CD14-positive monocyte (primary cell): ENCODE measurements around the gene GPS2. TPM values are rescaled to one million over a fixed set of nuclear protein-coding genes. Genes with fewer than 3 reads are reported as not detected.

Experiments
- DNase-seq, 3 donors: peaks; one replicate each; pipeline ENCODE4 v3.0.0-alpha.2; 2011 to 2022
- H2AFZ ChIP-seq: 2 replicates; pipeline ENCODE4 v1.6.0; 2012; ENCODE audit warnings: mild to moderate bottlenecking, low read depth, low read length, inconsistent platforms; ENCODE audit not compliant: insufficient read depth, poor library complexity, severe bottlenecking
- H3K27ac ChIP-seq, 2 donors: 1 replicate in 1 of 2; 2 replicates in 1 of 2; pipeline ENCODE4 v1.5.1; 2012 to 2013; ENCODE audit warnings: low read length in 2 of 2, control low read depth in 1 of 2, inconsistent platforms in 1 of 2, low read depth in 1 of 2, mild to moderate bottlenecking in 1 of 2
- H3K27me3 ChIP-seq, 2 donors: one replicate each; pipeline versions ENCODE4 v1.6.0 to v1.6.1; 2011 to 2013; ENCODE audit warnings: low read length in 2 of 2; ENCODE audit not compliant: control insufficient read depth in 2 of 2, insufficient read depth in 2 of 2
- H3K36me3 ChIP-seq, 2 donors: replicated peaks in 1 of 2; 1 replicate in 1 of 2; 2 replicates in 1 of 2; pipeline versions ENCODE4 v1.5.1 to v1.6.1; 2012 to 2013; ENCODE audit warnings: low read length in 2 of 2, control low read depth in 1 of 2, inconsistent platforms in 1 of 2, mild to moderate bottlenecking in 1 of 2; ENCODE audit not compliant: insufficient read depth in 2 of 2, control insufficient read depth in 1 of 2
- H3K4me1 ChIP-seq, 2 donors: 1 replicate in 1 of 2; 2 replicates in 1 of 2; pipeline versions ENCODE4 v1.5.1 to v1.6.1; 2012 to 2013; ENCODE audit warnings: low read length in 2 of 2, control low read depth in 1 of 2, inconsistent platforms in 1 of 2, mild to moderate bottlenecking in 1 of 2, moderate library complexity in 1 of 2; ENCODE audit not compliant: insufficient read depth in 2 of 2, control insufficient read depth in 1 of 2
- H3K4me2 ChIP-seq: replicated peaks from 2 replicates; pipeline ENCODE3; 2012; ENCODE audit warnings: low read length, moderate library complexity, mild to moderate bottlenecking; ENCODE audit not compliant: poor library complexity, severe bottlenecking; ENCODE audit errors: extremely low read depth
- H3K4me3 ChIP-seq, 3 experiments: fragments of 200-600 bp in 1 of 3; sonication (generic) in 1 of 3; replicated peaks in 1 of 3; 1 replicate in 2 of 3; 2 replicates in 1 of 3; pipeline ENCODE4 v1.5.1; 2011 to 2013; ENCODE audit warnings: low read length in 3 of 3, mild to moderate bottlenecking in 3 of 3, control low read depth in 2 of 3, low read depth in 2 of 3, inconsistent platforms in 1 of 3, moderate library complexity in 1 of 3
- H3K79me2 ChIP-seq: 2 replicates; pipeline ENCODE4 v1.6.0; 2012; ENCODE audit warnings: mild to moderate bottlenecking, control low read depth, inconsistent platforms, low read length, moderate library complexity; ENCODE audit not compliant: insufficient read depth
- H3K9ac ChIP-seq: 2 replicates; pipeline ENCODE4 v1.6.0; 2017; ENCODE audit warnings: low read length, mild to moderate bottlenecking; ENCODE audit not compliant: insufficient read depth, poor library complexity, severe bottlenecking
- H3K9me3 ChIP-seq, 2 donors: replicated peaks in 1 of 2; 1 replicate in 1 of 2; 2 replicates in 1 of 2; pipeline versions ENCODE4 v1.5.1 to v1.6.1; 2012 to 2013; ENCODE audit warnings: low read length in 2 of 2, control low read depth in 1 of 2; ENCODE audit not compliant: control insufficient read depth in 1 of 2, insufficient read depth in 1 of 2
- H4K20me1 ChIP-seq: 2 replicates; pipeline ENCODE4 v1.6.0; 2012; ENCODE audit warnings: mild to moderate bottlenecking, low read length, control low read depth, moderate library complexity; ENCODE audit not compliant: insufficient read depth
- H3K27ac Mint-ChIP-seq, 7 donors: one replicate each; pipeline ENCODE4 v1.8.0; 2020; ENCODE audit warnings: mild to moderate bottlenecking in 7 of 7, mixed read lengths in 7 of 7, moderate library complexity in 6 of 7, inconsistent platforms in 2 of 7
- H3K27me3 Mint-ChIP-seq, 3 donors: one replicate each; pipeline ENCODE4 v1.8.0; 2021 to 2022; ENCODE audit warnings: low read depth in 3 of 3, mild to moderate bottlenecking in 3 of 3, mixed read lengths in 3 of 3, moderate library complexity in 3 of 3, inconsistent platforms in 1 of 3
- H3K36me3 Mint-ChIP-seq, 2 donors: one replicate each; pipeline ENCODE4 v1.8.0; 2020; ENCODE audit warnings: mixed read lengths in 2 of 2, inconsistent platforms in 1 of 2, mild to moderate bottlenecking in 1 of 2
- H3K4me1 Mint-ChIP-seq: one replicate; pipeline ENCODE4 v1.8.0; 2020; ENCODE audit warnings: mild to moderate bottlenecking, mixed read lengths
- H3K4me3 Mint-ChIP-seq, 2 donors: one replicate each; pipeline ENCODE4 v1.8.0; 2020; ENCODE audit warnings: mild to moderate bottlenecking in 2 of 2, mixed read lengths in 2 of 2, moderate library complexity in 1 of 2
- H3K9me3 Mint-ChIP-seq, 7 donors: one replicate each; pipeline ENCODE4 v1.8.0; 2020 to 2022; ENCODE audit warnings: mixed read lengths in 7 of 7, mild to moderate bottlenecking in 6 of 7, moderate library complexity in 6 of 7, inconsistent platforms in 2 of 7
- WGBS: methylation state at CpG from one replicate; pipeline ENCODE4 v1.1.5; 2013; ENCODE audit warnings: missing lambda C conversion rate; ENCODE audit not compliant: insufficient coverage; 5-methylcytosine and 5-hydroxymethylcytosine counted together
- intact Hi-C, 2 donors: fragments of 100-400 bp; cut with micrococcal nuclease; formaldehyde crosslinking; loops; one replicate each; pipeline versions ENCODE4 v1.15.0 to v1.15.1; 2023
- polyA plus RNA-seq, 3 donors: library from polyadenylated mRNA; depleted of rRNA in 1 of 3; unstranded in 2 of 3; stranded (reverse) in 1 of 3; fragments of 300-500 nt in 2 of 3; fragments of >200 nt in 1 of 3; fragmentation: Illumina TruSeq in 2 of 3; gene quantifications; 1 replicate in 2 of 3; 2 replicates in 1 of 3; pipeline ENCODE4 v1.2.3, GENCODE V29; 2012 to 2021
- TF ChIP-seq, protein P1 (sequence below): fragments of 200-600 bp; IDR thresholded peaks from one replicate; pipeline ENCODE4 v1.8.0; 2022; ENCODE audit warnings: antibody characterized with exemption, mild to moderate bottlenecking

GPS2 gene
- polyA plus RNA-seq, 3 donors, result 53.5 to 162 (median 59.6) TPM

GRCh38 chr17:7348478-7349242 lies 33.5 kb upstream of the GPS2 start:
- 95% methylated on average over 9 of the region's 19 CpGs for WGBS
- H3K79me2 ChIP-seq, result no peaks in the 10 kb centered on the region
- H4K20me1 ChIP-seq, result peaks cover 44% of the 10 kb centered on the region
- peaks cover 37 to 49% of the 10 kb centered on the region in 2 donors for H3K36me3 ChIP-seq
- H3K4me2 ChIP-seq, result no peak overlapping the region
- no peak overlapping the region for H3K4me3 ChIP-seq
- peaks cover 28 to 39% of the 10 kb centered on the region in 2 donors for H3K4me1 ChIP-seq
- Mint-ChIP-seq H3K36me3 (peaks cover 34 to 50% of the 10 kb centered on the region in 2 donors), H3K9me3 (no peaks in the 10 kb centered on the region), H3K4me3 (no peak overlapping the region), H3K27me3 (no peaks in the 10 kb centered on the region), H3K27ac (peak overlapping the region in 3 of 7 donors; percentile 9 to 81 (median 53)), H3K4me1 (peaks cover 30% of the 10 kb centered on the region)
- no peak overlapping the region for H3K27ac ChIP-seq
- H3K9ac ChIP-seq, result no peak overlapping the region
- no peaks in the 10 kb centered on the region for H3K27me3 ChIP-seq
- no peak for DNase-seq
- H2AFZ ChIP-seq, result no peak overlapping the region
- intact Hi-C loops, result no loop called here
- TF ChIP-seq, protein P1, sequence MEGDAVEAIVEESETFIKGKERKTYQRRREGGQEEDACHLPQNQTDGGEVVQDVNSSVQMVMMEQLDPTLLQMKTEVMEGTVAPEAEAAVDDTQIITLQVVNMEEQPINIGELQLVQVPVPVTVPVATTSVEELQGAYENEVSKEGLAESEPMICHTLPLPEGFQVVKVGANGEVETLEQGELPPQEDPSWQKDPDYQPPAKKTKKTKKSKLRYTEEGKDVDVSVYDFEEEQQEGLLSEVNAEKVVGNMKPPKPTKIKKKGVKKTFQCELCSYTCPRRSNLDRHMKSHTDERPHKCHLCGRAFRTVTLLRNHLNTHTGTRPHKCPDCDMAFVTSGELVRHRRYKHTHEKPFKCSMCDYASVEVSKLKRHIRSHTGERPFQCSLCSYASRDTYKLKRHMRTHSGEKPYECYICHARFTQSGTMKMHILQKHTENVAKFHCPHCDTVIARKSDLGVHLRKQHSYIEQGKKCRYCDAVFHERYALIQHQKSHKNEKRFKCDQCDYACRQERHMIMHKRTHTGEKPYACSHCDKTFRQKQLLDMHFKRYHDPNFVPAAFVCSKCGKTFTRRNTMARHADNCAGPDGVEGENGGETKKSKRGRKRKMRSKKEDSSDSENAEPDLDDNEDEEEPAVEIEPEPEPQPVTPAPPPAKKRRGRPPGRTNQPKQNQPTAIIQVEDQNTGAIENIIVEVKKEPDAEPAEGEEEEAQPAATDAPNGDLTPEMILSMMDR, result no peak
- no peaks in the 10 kb centered on the region for H3K9me3 ChIP-seq

GRCh38 chr17:7347630-7348477 lies 32.7 kb upstream of the GPS2 start:
- TF ChIP-seq, protein P1, result no peak
- Mint-ChIP-seq H3K9me3 (no peaks in the 10 kb centered on the region), H3K27me3 (no peaks in the 10 kb centered on the region), H3K4me1 (peaks cover 24% of the 10 kb centered on the region), H3K27ac (peak overlapping the region in 1 of 7 donors; percentile 28), H3K36me3 (peaks cover 42 to 58% of the 10 kb centered on the region in 2 donors), H3K4me3 (no peak overlapping the region)
- Histone ChIP-seq H3K27ac (no peak overlapping the region), H3K4me1 (peaks cover 21 to 31% of the 10 kb centered on the region in 2 donors), H3K4me3 (no peak overlapping the region), H3K79me2 (no peaks in the 10 kb centered on the region), H3K9ac (no peak overlapping the region), H4K20me1 (peaks cover 40% of the 10 kb centered on the region), H3K9me3 (no peaks in the 10 kb centered on the region), H3K36me3 (peaks cover 46 to 57% of the 10 kb centered on the region in 2 donors), H3K4me2 (no peak overlapping the region), H3K27me3 (no peaks in the 10 kb centered on the region), H2AFZ (no peak overlapping the region)
- WGBS, result 93% methylated on average over 9 of the region's 19 CpGs
- DNase-seq, result no peak
- intact Hi-C loops, result no loop called here
